Measurements from ENCODE around the gene GRIN3B.

The GRIN3B gene

GRCh38 chr19:964761-965694 lies 35.2 kb upstream of the GRIN3B start:
- DNase-seq, result no peak

GRCh38 chr19:966485-967088 lies 33.6 kb upstream of the GRIN3B start:
- no peak for DNase-seq

GRCh38 chr19:970695-971094 lies 29.5 kb upstream of the GRIN3B start:
- no peak for DNase-seq

- DNase-seq, result no peak
Observed at GRCh38 chr19:971795-972194, 28.4 kb upstream of the GRIN3B start.

- DNase-seq, result no peak
Observed at GRCh38 chr19:972281-972680, 27.9 kb upstream of the GRIN3B start.

GRCh38 chr19:973726-974563 lies 26.3 kb upstream of the GRIN3B start:
- no peak for DNase-seq

- no peak for DNase-seq
Observed at GRCh38 chr19:974564-975257, 25.5 kb upstream of the GRIN3B start.

GRCh38 chr19:976476-976875 lies 23.7 kb upstream of the GRIN3B start:
- no peak for DNase-seq

GRCh38 chr19:977058-977464 lies 23.2 kb upstream of the GRIN3B start:
- no peak for DNase-seq

- DNase-seq, result no peak
Observed at GRCh38 chr19:979318-979741, 20.9 kb upstream of the GRIN3B start.

- DNase-seq, result no peak
Observed at GRCh38 chr19:980133-980998, 19.9 kb upstream of the GRIN3B start.

GRCh38 chr19:982567-983170 lies 17.6 kb upstream of the GRIN3B start:
- DNase-seq, result no peak

GRCh38 chr19:984165-984967 lies 15.9 kb upstream of the GRIN3B start, which contains the start of gene WDR18:
WDR18 (plus strand) TSS chr19:984345; CDS start chr19:984354, 9 bp downstream.
- DNase-seq, result no peak

GRCh38 chr19:986083-986482 lies 14.1 kb upstream of the GRIN3B start:
- no peak for DNase-seq

- DNase-seq, result no peak
Observed at GRCh38 chr19:988081-988480, 12.1 kb upstream of the GRIN3B start.

GRCh38 chr19:988510-988909 lies 11.7 kb upstream of the GRIN3B start:
- no peak for DNase-seq

GRCh38 chr19:989381-990081 lies 10.7 kb upstream of the GRIN3B start:
- no peak for DNase-seq

- DNase-seq, result no peak
Observed at GRCh38 chr19:990119-990571, 10.1 kb upstream of the GRIN3B start.

- DNase-seq, result no peak
Observed at GRCh38 chr19:990746-991145, 9.5 kb upstream of the GRIN3B start.

All from cortex of kidney (tissue), 1 donor.